SK-N-SH (cell line): ENCODE measurements around the gene ZNF398. TPM values are rescaled to one million over a fixed set of nuclear protein-coding genes. Genes with fewer than 3 reads are reported as not detected.

Experiments
- CTCF ChIA-PET: fragments of 300-600, 350-600 bp; formaldehyde crosslinking; extraction: SDS; loops from one replicate; lab custom pipeline; 2021; lab: Yijun Ruan, JAX
- POLR2A ChIA-PET: fragments of 350-600 bp; sonication (Branson Sonifier 250); formaldehyde crosslinking; extraction: SDS; loops from one replicate; lab custom pipeline; 2020; ENCODE audit warnings: antibody characterized with exemption, inconsistent platforms; lab: Yijun Ruan, JAX
- DNase-seq: peaks from one replicate; pipeline ENCODE4 v3.0.0; 2012
- H2AFZ ChIP-seq: fragments of 200-600 bp; sonication (generic); 2 replicates; pipeline ENCODE4 v1.8.1; 2016; ENCODE audit warnings: antibody characterized with exemption, mild to moderate bottlenecking, low read depth
- H3F3A ChIP-seq: fragments of 200-600 bp; sonication (generic); replicated peaks from 2 replicates; pipeline ENCODE3; 2016; ENCODE audit warnings: antibody characterized with exemption, mild to moderate bottlenecking; ENCODE audit not compliant: insufficient read depth
- H3K27ac ChIP-seq, 2 experiments: fragments of 200-500 bp in 1 of 2; fragments of 200-600 bp in 1 of 2; sonication (Bioruptor generic) in 1 of 2; sonication (generic), shearing (Covaris generic) in 1 of 2; 2 replicates each; pipeline versions ENCODE4 v1.5.1 to v1.6.1; 2014 to 2016; ENCODE audit warnings: low read depth in 2 of 2, inconsistent platforms in 1 of 2, low read length in 1 of 2, mild to moderate bottlenecking in 1 of 2, mixed read lengths in 1 of 2
- H3K27me3 ChIP-seq: fragments of 200-600 bp; sonication (generic), shearing (Covaris generic); 2 replicates; pipeline ENCODE4 v1.6.1; 2016; ENCODE audit warnings: mixed run types; ENCODE audit not compliant: insufficient read depth
- H3K36me3 ChIP-seq, 2 experiments: fragments of 200-500 bp in 1 of 2; fragments of 200-600 bp in 1 of 2; sonication (Bioruptor generic) in 1 of 2; sonication (generic) in 1 of 2; replicated peaks in 1 of 2; 2 replicates each; pipeline versions ENCODE3 to v1.5.1; 2014 to 2016; ENCODE audit warnings: low read length in 1 of 2, mild to moderate bottlenecking in 1 of 2; ENCODE audit not compliant: insufficient read depth in 2 of 2, control insufficient read depth in 1 of 2
- H3K4me1 ChIP-seq, 2 experiments: fragments of 200-500 bp in 1 of 2; fragments of 200-600 bp in 1 of 2; sonication (Bioruptor generic) in 1 of 2; sonication (generic), shearing (Covaris generic) in 1 of 2; 2 replicates each; pipeline versions ENCODE4 v1.5.1 to v1.6.1; 2014 to 2016; ENCODE audit warnings: low read depth in 1 of 2, low read length in 1 of 2, mixed run types in 1 of 2; ENCODE audit not compliant: insufficient read depth in 2 of 2, control insufficient read depth in 1 of 2
- H3K4me2 ChIP-seq: fragments of 200-600 bp; sonication (generic), shearing (Covaris generic); 2 replicates; pipeline ENCODE4 v1.6.1; 2017; ENCODE audit warnings: mixed run types
- H3K4me3 ChIP-seq, 2 experiments: fragments of 200-500 bp in 1 of 2; fragments of 200-600 bp in 1 of 2; sonication (Bioruptor generic) in 1 of 2; sonication (generic), shearing (Covaris generic) in 1 of 2; 2 replicates each; pipeline versions ENCODE4 v1.5.1 to v1.8.1; 2014 to 2016; ENCODE audit warnings: low read depth in 2 of 2, inconsistent platforms in 1 of 2, low read length in 1 of 2, mild to moderate bottlenecking in 1 of 2, mixed read lengths in 1 of 2, moderate library complexity in 1 of 2
- H3K79me2 ChIP-seq: fragments of 200-600 bp; sonication (generic); 2 replicates; pipeline ENCODE4 v1.8.1; 2017; ENCODE audit warnings: mild to moderate bottlenecking; ENCODE audit not compliant: insufficient read depth
- H3K9ac ChIP-seq: fragments of 200-600 bp; sonication (generic); 2 replicates; pipeline ENCODE4 v1.6.1; 2017; ENCODE audit warnings: mixed run types
- H3K9me2 ChIP-seq: fragments of 200-600 bp; sonication (generic); 2 replicates; pipeline ENCODE4 v1.6.1; 2017; ENCODE audit warnings: mixed run types
- H3K9me3 ChIP-seq: fragments of 200-600 bp; sonication (generic); 2 replicates; pipeline ENCODE4 v1.6.1; 2017; ENCODE audit warnings: mixed run types, mild to moderate bottlenecking, moderate library complexity
- H4K20me1 ChIP-seq: fragments of 200-600 bp; sonication (generic); 2 replicates; pipeline ENCODE4 v1.6.1; 2017; ENCODE audit warnings: mild to moderate bottlenecking, mixed run types; ENCODE audit not compliant: insufficient read depth
- ELF1 ChIP-seq: IDR thresholded peaks from 2 replicates; pipeline ENCODE4 v1.4.0; 2012
- FOXM1 ChIP-seq: IDR thresholded peaks from 2 replicates; pipeline ENCODE4 v1.4.0; 2012; ENCODE audit warnings: low read depth, mild to moderate bottlenecking
- GABPA ChIP-seq: IDR thresholded peaks from 2 replicates; pipeline ENCODE4 v1.4.0; 2012; ENCODE audit warnings: low read depth, mild to moderate bottlenecking
- GATA2 ChIP-seq: sonication (generic); formaldehyde crosslinking; IDR thresholded peaks from 2 replicates; pipeline ENCODE4 v1.5.0; 2020; ENCODE audit warnings: mild to moderate bottlenecking, missing genetic modification reagents
- JUND ChIP-seq: IDR thresholded peaks from 2 replicates; pipeline ENCODE4 v1.4.0; 2012
- MXI1 ChIP-seq: IDR thresholded peaks from 2 replicates; pipeline ENCODE4 v1.6.1; 2012; ENCODE audit warnings: mild to moderate bottlenecking, low read depth, low read length, improper control_type of control experiment
- NRF1 ChIP-seq: IDR thresholded peaks from 2 replicates; pipeline ENCODE4 v1.6.1; 2012; ENCODE audit warnings: low read depth, mild to moderate bottlenecking, low read length
- POLR2AphosphoS5 ChIP-seq: IDR thresholded peaks from 2 replicates; pipeline ENCODE4 v1.6.1; 2012; ENCODE audit warnings: low read depth, low read length
- RAD21 ChIP-seq: IDR thresholded peaks from 2 replicates; pipeline ENCODE4 v1.6.1; 2012; ENCODE audit warnings: mild to moderate bottlenecking, low read length
- RCOR1 ChIP-seq: fragments of 150-350 bp; IDR thresholded peaks from 2 replicates; pipeline ENCODE4 v1.6.1; 2017; ENCODE audit warnings: antibody characterized with exemption, low read length
- RFX5 ChIP-seq: IDR thresholded peaks from 2 replicates; pipeline ENCODE4 v1.6.1; 2012; ENCODE audit warnings: mild to moderate bottlenecking, improper control_type of control experiment, low read length
- RXRA ChIP-seq: IDR thresholded peaks from 2 replicates; pipeline ENCODE4 v1.4.0; 2012; ENCODE audit warnings: low read depth, mild to moderate bottlenecking, borderline replicate concordance
- TAF1 ChIP-seq: IDR thresholded peaks from 2 replicates; pipeline ENCODE4 v1.6.1; 2012; ENCODE audit warnings: low read depth, mild to moderate bottlenecking, low read length, moderate library complexity, borderline replicate concordance
- TCF12 ChIP-seq: IDR thresholded peaks from 2 replicates; pipeline ENCODE4 v1.4.0; 2012
- YY1 ChIP-seq: IDR thresholded peaks from 2 replicates; pipeline ENCODE4 v1.4.0; 2012; ENCODE audit warnings: low read depth, mild to moderate bottlenecking
- WGBS: methylation state at CpG from one replicate; pipeline ENCODE4 v1.1.6; 2017; ENCODE audit warnings: low lambda C conversion rate; 5-methylcytosine and 5-hydroxymethylcytosine counted together
- polyA plus RNA-seq, 3 experiments: library from polyadenylated mRNA; depleted of rRNA; stranded (reverse); fragments of >200 nt; gene quantifications; 2 replicates each; pipeline ENCODE4 v1.2.3, GENCODE V29; 2012
- TF ChIP-seq, protein P1 (sequence below): fragments of 150-350 bp; IDR thresholded peaks from 2 replicates; pipeline ENCODE4 v1.6.1; 2016; ENCODE audit warnings: mild to moderate bottlenecking, low read depth, low read length
- TF ChIP-seq, protein P2 (sequence below): fragments of 200-600 bp; sonication (generic); IDR thresholded peaks from 2 replicates; pipeline ENCODE4 v1.6.1; 2017; ENCODE audit warnings: antibody characterized with exemption, mild to moderate bottlenecking, moderate library complexity
- TF ChIP-seq, protein P3 (sequence below): IDR thresholded peaks from 2 replicates; pipeline ENCODE4 v1.4.0; 2012; ENCODE audit warnings: low read depth, borderline replicate concordance
- TF ChIP-seq, protein P4 (sequence below): IDR thresholded peaks from 2 replicates; pipeline ENCODE4 v1.4.0; 2012; ENCODE audit warnings: low read depth, borderline replicate concordance

The ZNF398 gene
- polyA plus RNA-seq, 1 of the 3 experiments (the other 2 are of a cell fraction) = 4.5 TPM

DNA sequence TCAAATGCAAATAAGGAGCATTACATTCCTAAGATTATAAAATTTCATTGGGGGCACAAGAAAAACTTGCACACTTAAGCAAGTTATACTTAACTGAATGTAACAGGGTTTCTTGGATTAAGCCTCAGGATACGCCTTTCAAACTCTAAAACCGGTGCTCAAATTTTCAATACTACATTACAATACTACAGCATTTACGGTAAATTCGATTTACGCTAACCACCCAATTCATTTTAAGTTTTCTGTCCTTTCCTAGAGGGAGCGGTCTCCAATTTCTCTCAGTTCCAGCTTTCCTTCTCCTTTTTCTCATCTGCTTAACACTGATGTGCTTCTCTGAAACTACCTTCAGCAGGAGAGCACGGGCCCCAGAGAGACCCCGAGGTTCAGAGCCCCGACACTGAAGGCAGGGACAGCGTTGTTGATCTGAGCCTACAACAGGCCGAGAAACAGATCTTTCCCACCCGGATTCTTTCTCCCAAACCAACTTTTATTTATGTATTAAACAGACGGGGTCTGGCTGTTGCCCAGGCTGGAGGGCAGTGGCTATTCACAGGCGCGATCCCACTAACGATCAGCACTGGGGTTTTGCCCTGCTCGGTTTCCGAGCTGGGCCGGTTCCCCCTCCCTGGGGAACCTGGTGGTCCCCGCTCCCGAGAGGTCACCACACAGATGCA is 21.9 kb upstream of the ZNF398 start:
- Histone ChIP-seq H4K20me1 (no peaks in the 10 kb centered on the region), H3K27ac (peak overlapping the region; percentile 62 to 83), H3K9me3 (peaks cover 2% of the 10 kb centered on the region; the same call in 1 of the 2 replicates), H3K4me2 (peak overlapping the region; percentile 97), H3K9me2 (no peaks in the 10 kb centered on the region), H3K27me3 (no peaks in the 10 kb centered on the region), H3K9ac (peak overlapping the region; percentile 96), H3K4me3 (peak overlapping the region; percentile 60 to 96), H3F3A (peaks cover 17% of the 10 kb centered on the region), H3K79me2 (peaks cover 48% of the 10 kb centered on the region), H2AFZ (peak overlapping the region; percentile 93), H3K36me3 (peaks cover under 1 to 15% of the 10 kb centered on the region in 2 experiments), H3K4me1 (peaks cover 8% of the 10 kb centered on the region in 2 experiments; a peak in 3 of 4 replicates)
- TF ChIP-seq TCF12 (no peak), POLR2AphosphoS5 (no peak), FOXM1 (no peak)
- POLR2A ChIA-PET = interaction anchor here (0.6 to 3.6 kb wide), 11 partner anchors 10 to 523 kb away, joined by 3 to 37 read pairs (median 4); partner anchors contain the start of genes CUL1, ZNF282, ZNF398 and ZNF783
- DNase-seq = no peak
- CTCF ChIA-PET = interaction anchor here (0.6 to 7.1 kb wide), 27 partner anchors 10 to 784 kb away, joined by 3 to 73 read pairs (median 5); partner anchors contain the start of genes ZNF398 and ZNF783
- 4% methylated on average over 21 of the region's 21 CpGs for WGBS

DNA sequence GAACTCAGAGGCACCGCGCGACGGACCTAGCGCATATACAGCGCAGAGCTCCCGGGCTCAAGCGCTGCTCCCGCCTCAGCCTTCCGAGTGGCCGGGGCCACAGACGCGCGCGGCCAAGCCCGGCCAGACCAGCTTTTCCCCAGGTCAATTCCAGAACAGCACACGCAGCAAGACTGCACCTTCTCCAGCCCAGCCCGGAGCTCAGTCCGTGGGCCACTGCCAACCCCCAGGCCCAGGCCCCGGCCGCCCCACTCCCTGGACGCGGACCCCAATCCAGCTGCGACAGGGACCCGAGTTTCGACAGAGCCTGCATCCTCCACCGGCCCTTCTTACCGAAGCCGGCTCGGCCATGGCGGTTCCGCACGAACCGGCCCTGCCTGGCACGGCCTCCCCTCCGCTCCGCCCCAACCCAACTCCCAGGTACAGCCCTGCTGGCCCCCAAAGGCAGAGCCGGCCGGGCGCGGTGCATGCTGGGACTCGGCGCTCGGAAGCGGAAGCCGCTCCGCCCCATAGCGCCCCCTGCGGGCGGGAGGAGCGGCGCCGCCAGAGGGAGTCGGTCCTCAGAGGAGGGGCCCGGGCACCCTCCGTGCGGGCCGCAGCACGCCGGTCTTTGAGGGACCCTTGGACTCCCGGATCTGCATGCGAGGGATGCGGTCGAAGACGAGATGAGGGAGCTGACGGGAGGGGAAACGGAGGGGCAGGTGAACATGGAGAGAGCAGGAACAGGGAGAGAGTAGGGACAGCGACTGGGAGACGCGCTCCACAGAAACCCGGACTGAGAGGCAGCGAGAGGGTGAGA is 21.2 kb upstream of the ZNF398 start, which contains the start of gene ZNF425:
Gene ZNF425 (minus strand): TSS at position 462 of the 799 bp plus-strand sequence. CDS start 111 bp downstream, at position 351.
- Histone ChIP-seq H3K4me1 (peaks cover 8% of the 10 kb centered on the region in 2 experiments; a peak in 3 of 4 replicates), H2AFZ (peak within 1 kb of the TSS; percentile 93), H3K9me3 (peaks cover 10% of the 10 kb centered on the region; the same call in 1 of the 2 replicates), H3K79me2 (peaks cover 48% of the 10 kb centered on the region), H3K9ac (peak within 1 kb of the TSS; percentile 96), H3K27ac (peak within 1 kb of the TSS; percentile 83 to 90), H3F3A (peaks cover 17% of the 10 kb centered on the region), H3K36me3 (peaks cover 8 to 23% of the 10 kb centered on the region in 2 experiments), H3K4me2 (peak within 1 kb of the TSS; percentile 97), H3K9me2 (no peaks in the 10 kb centered on the region), H4K20me1 (no peaks in the 10 kb centered on the region), H3K27me3 (no peaks in the 10 kb centered on the region), H3K4me3 (peak within 1 kb of the TSS; percentile 60 to 96)
- under 1% methylated on average over 18 of the region's 72 CpGs for WGBS
- ChIA-PET CTCF (interaction anchor here (0.6 to 7.1 kb wide), 46 partner anchors 8 to 471 kb away, joined by 3 to 73 read pairs (median 4); partner anchors contain the start of genes ZNF282, ZNF398 and ZNF783), POLR2A (interaction anchor here (0.6 to 3.6 kb wide), 13 partner anchors 10 to 524 kb away, joined by 3 to 37 read pairs (median 4); partner anchors contain the start of genes CUL1, ZNF282, ZNF398 and ZNF783)
- peak; percentile 99 for DNase-seq
- no peak for TF ChIP-seq FOXM1
- TF ChIP-seq, protein P1, sequence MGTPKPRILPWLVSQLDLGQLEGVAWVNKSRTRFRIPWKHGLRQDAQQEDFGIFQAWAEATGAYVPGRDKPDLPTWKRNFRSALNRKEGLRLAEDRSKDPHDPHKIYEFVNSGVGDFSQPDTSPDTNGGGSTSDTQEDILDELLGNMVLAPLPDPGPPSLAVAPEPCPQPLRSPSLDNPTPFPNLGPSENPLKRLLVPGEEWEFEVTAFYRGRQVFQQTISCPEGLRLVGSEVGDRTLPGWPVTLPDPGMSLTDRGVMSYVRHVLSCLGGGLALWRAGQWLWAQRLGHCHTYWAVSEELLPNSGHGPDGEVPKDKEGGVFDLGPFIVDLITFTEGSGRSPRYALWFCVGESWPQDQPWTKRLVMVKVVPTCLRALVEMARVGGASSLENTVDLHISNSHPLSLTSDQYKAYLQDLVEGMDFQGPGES = no peak
- peak; percentile 96 for TF ChIP-seq ELF1
- TF ChIP-seq RAD21 = peak; percentile 35
- TF ChIP-seq, protein P2, sequence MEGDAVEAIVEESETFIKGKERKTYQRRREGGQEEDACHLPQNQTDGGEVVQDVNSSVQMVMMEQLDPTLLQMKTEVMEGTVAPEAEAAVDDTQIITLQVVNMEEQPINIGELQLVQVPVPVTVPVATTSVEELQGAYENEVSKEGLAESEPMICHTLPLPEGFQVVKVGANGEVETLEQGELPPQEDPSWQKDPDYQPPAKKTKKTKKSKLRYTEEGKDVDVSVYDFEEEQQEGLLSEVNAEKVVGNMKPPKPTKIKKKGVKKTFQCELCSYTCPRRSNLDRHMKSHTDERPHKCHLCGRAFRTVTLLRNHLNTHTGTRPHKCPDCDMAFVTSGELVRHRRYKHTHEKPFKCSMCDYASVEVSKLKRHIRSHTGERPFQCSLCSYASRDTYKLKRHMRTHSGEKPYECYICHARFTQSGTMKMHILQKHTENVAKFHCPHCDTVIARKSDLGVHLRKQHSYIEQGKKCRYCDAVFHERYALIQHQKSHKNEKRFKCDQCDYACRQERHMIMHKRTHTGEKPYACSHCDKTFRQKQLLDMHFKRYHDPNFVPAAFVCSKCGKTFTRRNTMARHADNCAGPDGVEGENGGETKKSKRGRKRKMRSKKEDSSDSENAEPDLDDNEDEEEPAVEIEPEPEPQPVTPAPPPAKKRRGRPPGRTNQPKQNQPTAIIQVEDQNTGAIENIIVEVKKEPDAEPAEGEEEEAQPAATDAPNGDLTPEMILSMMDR = peak; percentile 97
- TF ChIP-seq, protein P3, sequence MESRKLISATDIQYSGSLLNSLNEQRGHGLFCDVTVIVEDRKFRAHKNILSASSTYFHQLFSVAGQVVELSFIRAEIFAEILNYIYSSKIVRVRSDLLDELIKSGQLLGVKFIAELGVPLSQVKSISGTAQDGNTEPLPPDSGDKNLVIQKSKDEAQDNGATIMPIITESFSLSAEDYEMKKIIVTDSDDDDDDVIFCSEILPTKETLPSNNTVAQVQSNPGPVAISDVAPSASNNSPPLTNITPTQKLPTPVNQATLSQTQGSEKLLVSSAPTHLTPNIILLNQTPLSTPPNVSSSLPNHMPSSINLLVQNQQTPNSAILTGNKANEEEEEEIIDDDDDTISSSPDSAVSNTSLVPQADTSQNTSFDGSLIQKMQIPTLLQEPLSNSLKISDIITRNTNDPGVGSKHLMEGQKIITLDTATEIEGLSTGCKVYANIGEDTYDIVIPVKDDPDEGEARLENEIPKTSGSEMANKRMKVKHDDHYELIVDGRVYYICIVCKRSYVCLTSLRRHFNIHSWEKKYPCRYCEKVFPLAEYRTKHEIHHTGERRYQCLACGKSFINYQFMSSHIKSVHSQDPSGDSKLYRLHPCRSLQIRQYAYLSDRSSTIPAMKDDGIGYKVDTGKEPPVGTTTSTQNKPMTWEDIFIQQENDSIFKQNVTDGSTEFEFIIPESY = no peak
- peak; percentile 98 for TF ChIP-seq TAF1
- TF ChIP-seq NRF1 = no peak
- 0 out of 2 replicates have a peak, but pooled peaks have one; percentile 28 for TF ChIP-seq GATA2 (CRISPR knock-in tag)
- peak; percentile 76 for TF ChIP-seq YY1
- peak; percentile 59; the same call in 1 of the 2 replicates for TF ChIP-seq RCOR1
- TF ChIP-seq, protein P4, sequence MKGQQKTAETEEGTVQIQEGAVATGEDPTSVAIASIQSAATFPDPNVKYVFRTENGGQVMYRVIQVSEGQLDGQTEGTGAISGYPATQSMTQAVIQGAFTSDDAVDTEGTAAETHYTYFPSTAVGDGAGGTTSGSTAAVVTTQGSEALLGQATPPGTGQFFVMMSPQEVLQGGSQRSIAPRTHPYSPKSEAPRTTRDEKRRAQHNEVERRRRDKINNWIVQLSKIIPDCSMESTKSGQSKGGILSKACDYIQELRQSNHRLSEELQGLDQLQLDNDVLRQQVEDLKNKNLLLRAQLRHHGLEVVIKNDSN = peak; percentile 22; the same call in 1 of the 2 replicates
- peak; percentile 98 for TF ChIP-seq POLR2AphosphoS5
- peak; percentile 83 for TF ChIP-seq GABPA
- TF ChIP-seq RXRA = no peak
- TF ChIP-seq JUND = no peak
- TF ChIP-seq RFX5 = no peak
- TF ChIP-seq MXI1 = peak; percentile 70
